Adipocyte (in vitro differentiated cells): Measurements from ENCODE around the gene SPIN1.
A peak's percentile ranks its signal among the peaks of the same experiment; 100 is the strongest.

Experiments used
- DNase-seq: peaks from one replicate; pipeline ENCODE4 v3.0.0-alpha.2; 2015; ENCODE audit warnings: low read depth
- H3K27me3 ChIP-seq: replicated peaks from 2 replicates; pipeline ENCODE4 v1.7.0; 2013; ENCODE audit warnings: mild to moderate bottlenecking, low read length, moderate library complexity; ENCODE audit not compliant: control insufficient read depth, insufficient read depth
- H3K36me3 ChIP-seq: 2 replicates; pipeline ENCODE4 v1.7.0; 2013; ENCODE audit warnings: low read length, mild to moderate bottlenecking, moderate library complexity; ENCODE audit not compliant: control insufficient read depth, insufficient read depth, severe bottlenecking
- H3K4me1 ChIP-seq: 2 replicates; pipeline ENCODE4 v1.7.0; 2013; ENCODE audit warnings: mild to moderate bottlenecking, low read length, moderate library complexity; ENCODE audit not compliant: control insufficient read depth, insufficient read depth
- H3K4me3 ChIP-seq: 2 replicates; pipeline ENCODE4 v1.7.0; 2013; ENCODE audit warnings: mild to moderate bottlenecking, low read length, moderate library complexity
- H3K9ac ChIP-seq: 2 replicates; pipeline ENCODE4 v1.7.0; 2013; ENCODE audit warnings: mild to moderate bottlenecking, low read length, moderate library complexity
- H3K9me3 ChIP-seq: 2 replicates; pipeline ENCODE4 v1.7.0; 2013; ENCODE audit warnings: mild to moderate bottlenecking, low read length, moderate library complexity; ENCODE audit not compliant: control insufficient read depth

The SPIN1 gene

GRCh38 chr9:88437210-88438146, 49.2 kb downstream of the SPIN1 start:
- Histone ChIP-seq H3K36me3 (peaks cover 15% of the 10 kb centered on the region), H3K9me3 (no peaks in the 10 kb centered on the region), H3K4me1 (no peaks in the 10 kb centered on the region), H3K27me3 (no peaks in the 10 kb centered on the region), H3K9ac (no peak overlapping the region), H3K4me3 (no peak overlapping the region)
- no peak for DNase-seq

- H3K36me3 ChIP-seq: peaks cover 8% of the 10 kb centered on the region
Measured at GRCh38 chr9:88438811-88439210, 50.6 kb downstream of the SPIN1 start.

GRCh38 chr9:88441301-88442007, 53.2 kb downstream of the SPIN1 start:
- Histone ChIP-seq H3K4me1 (no peaks in the 10 kb centered on the region), H3K9me3 (no peaks in the 10 kb centered on the region), H3K9ac (no peak overlapping the region), H3K27me3 (no peaks in the 10 kb centered on the region), H3K4me3 (no peak overlapping the region), H3K36me3 (peaks cover 4% of the 10 kb centered on the region)
- DNase-seq: no peak

More at GRCh38 chr9:88438811-88439210, 50.6 kb downstream of the SPIN1 start:
- Histone ChIP-seq H3K4me3 (no peak overlapping the region), H3K9me3 (no peaks in the 10 kb centered on the region), H3K9ac (no peak overlapping the region), H3K27me3 (no peaks in the 10 kb centered on the region), H3K4me1 (no peaks in the 10 kb centered on the region)
- DNase-seq: no peak

DNA sequence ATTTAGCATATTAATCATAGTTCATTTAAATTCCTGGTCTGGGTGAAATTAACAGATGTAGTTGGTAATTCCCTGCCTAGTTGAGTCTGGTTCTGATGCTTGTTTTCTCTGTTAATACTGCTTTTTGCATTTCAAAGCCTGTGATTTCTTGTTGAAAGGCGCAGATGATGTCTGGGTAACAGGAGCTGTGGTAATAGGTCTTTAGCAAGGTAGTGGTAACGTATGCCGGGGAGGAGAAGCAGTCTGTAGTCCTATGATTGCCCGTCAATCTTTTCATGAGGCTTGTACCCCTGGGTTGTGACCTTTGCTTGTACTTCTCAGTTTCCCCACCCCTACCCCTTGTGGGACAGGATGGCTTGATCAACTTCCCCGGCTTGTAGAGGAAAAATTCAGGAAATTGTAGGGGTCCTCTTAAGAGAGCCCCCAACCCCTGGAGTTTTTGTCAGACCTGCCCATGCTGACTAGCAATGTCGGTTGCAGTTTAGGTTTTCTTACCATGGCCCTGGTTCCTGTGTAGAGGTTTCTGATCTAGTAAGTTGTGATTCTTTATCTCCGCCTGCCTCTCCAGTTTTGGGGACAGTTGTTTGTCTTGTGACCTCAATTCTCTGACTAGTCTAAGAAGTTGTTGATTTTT, 55.4 kb downstream of the SPIN1 start:
- Histone ChIP-seq H3K4me3 (no peak overlapping the region), H3K36me3 (no peaks in the 10 kb centered on the region), H3K9me3 (no peaks in the 10 kb centered on the region), H3K27me3 (no peaks in the 10 kb centered on the region), H3K9ac (no peak overlapping the region), H3K4me1 (no peaks in the 10 kb centered on the region)
- no peak for DNase-seq

GRCh38 chr9:88446728-88447127, 58.5 kb downstream of the SPIN1 start:
- no peak for DNase-seq
- Histone ChIP-seq H3K9me3 (no peaks in the 10 kb centered on the region), H3K27me3 (no peaks in the 10 kb centered on the region), H3K9ac (no peak overlapping the region), H3K4me3 (no peak overlapping the region), H3K36me3 (peaks cover 14% of the 10 kb centered on the region), H3K4me1 (no peaks in the 10 kb centered on the region)

DNA sequence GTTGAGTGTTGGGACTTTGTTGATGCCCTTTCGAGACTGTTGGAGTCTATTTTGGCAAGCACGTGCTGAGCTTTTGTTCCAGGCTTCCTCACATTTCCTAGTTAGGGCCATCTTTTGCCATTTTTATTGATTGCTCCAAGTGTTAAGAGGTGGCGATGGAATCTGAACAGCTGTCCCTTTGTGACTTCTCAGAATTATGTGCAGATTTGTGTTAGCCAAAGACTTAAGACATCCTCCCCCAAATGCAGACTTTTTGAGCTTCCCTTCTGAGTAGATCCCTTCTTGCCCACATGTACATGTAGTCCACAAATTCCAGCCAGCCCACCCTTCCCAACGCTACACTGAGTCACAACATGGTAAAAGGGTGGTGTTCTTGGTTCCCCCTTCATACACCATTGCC, 59.2 kb downstream of the SPIN1 start:
- no peaks in the 10 kb centered on the region for H3K9me3 ChIP-seq

DNA sequence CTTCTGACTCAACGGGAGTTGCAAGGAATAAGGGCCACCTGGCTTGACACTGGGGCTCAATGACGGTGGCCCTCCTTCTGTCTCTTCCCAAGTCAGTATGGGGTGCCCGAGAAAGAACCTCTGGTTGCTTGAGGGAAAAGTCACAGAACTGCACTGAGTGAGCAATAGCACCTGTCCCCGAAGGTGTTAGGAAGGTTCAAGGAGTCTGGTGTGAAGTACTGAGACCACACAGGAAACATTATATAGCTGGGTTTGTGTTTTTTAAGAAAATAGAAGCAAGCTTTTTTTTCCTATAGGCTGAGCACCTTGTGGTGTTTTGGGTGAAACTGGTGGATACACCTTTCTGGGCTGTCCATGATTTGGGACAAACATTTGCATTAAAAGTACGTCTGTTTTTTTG, 62.9 kb downstream of the SPIN1 start:
- no peaks in the 10 kb centered on the region for H3K27me3 ChIP-seq
- peaks cover 18% of the 10 kb centered on the region for H3K36me3 ChIP-seq
- no peak overlapping the region for H3K9ac ChIP-seq
- DNase-seq: no peak
- no peak overlapping the region for H3K4me3 ChIP-seq
- H3K9me3 ChIP-seq: no peaks in the 10 kb centered on the region
- H3K4me1 ChIP-seq: no peaks in the 10 kb centered on the region

More for the DNA sequence above, 59.2 kb downstream of the SPIN1 start:
- no peak overlapping the region for H3K4me3 ChIP-seq
- H3K9ac ChIP-seq: no peak overlapping the region
- H3K4me1 ChIP-seq: no peaks in the 10 kb centered on the region
- DNase-seq: no peak
- no peaks in the 10 kb centered on the region for H3K27me3 ChIP-seq
- H3K36me3 ChIP-seq: peaks cover 14% of the 10 kb centered on the region

- Histone ChIP-seq H3K36me3 (peaks cover 8% of the 10 kb centered on the region), H3K4me1 (peaks cover 31% of the 10 kb centered on the region), H3K4me3 (peak overlapping the region; percentile 22), H3K9ac (no peak overlapping the region), H3K9me3 (no peaks in the 10 kb centered on the region), H3K27me3 (no peaks in the 10 kb centered on the region)
- peak; percentile 76 for DNase-seq
Measured at GRCh38 chr9:88458716-88459465, 70.6 kb downstream of the SPIN1 start.

DNA sequence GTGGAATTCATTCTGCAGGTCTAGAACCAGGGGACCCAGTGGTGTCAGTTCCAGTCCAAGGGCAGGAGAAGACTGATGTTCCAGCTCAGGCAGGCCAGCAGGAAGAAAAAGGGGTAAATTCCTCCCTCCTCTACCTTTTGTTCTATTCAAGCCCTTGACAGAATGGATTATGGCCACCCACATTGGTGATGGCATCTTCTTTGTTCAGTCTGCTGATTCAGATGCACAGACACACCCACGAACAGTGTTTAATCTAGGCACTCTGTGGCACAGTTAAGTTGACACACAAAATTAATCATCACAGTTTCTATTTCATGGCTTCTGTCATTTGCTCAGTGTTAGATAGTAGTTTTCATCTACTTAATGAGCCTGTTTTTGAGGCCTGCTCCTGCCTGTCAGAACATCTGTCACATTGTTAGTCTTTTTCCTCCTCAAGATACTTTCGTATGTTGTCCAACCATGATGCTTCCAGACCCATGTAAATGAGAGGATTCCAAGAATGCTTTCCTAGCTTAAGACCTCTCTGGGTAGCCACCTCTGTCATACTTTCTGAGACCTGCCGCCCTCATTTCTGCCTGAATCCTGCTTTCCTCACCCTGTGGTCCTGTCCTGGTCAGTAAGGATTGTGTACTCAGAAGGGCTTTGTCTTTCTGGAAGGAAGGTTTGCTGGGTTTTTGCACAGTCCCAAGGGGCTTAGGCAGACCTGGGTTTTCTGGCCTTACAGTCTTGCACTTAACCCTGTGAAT, 72.5 kb downstream of the SPIN1 start:
- Histone ChIP-seq H3K9ac (no peak overlapping the region), H3K4me1 (peaks cover 31% of the 10 kb centered on the region), H3K36me3 (peaks cover 8% of the 10 kb centered on the region), H3K4me3 (no peak overlapping the region), H3K27me3 (no peaks in the 10 kb centered on the region), H3K9me3 (no peaks in the 10 kb centered on the region)
- DNase-seq: no peak

- Histone ChIP-seq H3K9ac (no peak overlapping the region), H3K4me1 (peaks cover 31% of the 10 kb centered on the region), H3K9me3 (no peaks in the 10 kb centered on the region), H3K36me3 (peaks cover 8% of the 10 kb centered on the region), H3K4me3 (no peak overlapping the region), H3K27me3 (no peaks in the 10 kb centered on the region)
- DNase-seq: no peak
Measured at GRCh38 chr9:88462191-88462590, 73.9 kb downstream of the SPIN1 start.
